ENCODE results near the gene ZNF700. TPM values are rescaled to one million over a fixed set of nuclear protein-coding genes. Genes with fewer than 3 reads are reported as not detected.

ZNF700 gene
- total and polyA plus RNA-seq, 2 donors (not counting 3 experiments of a cell fraction or from before 2014, with no cell fraction given), result 2.3 to 7.9 TPM

DNA sequence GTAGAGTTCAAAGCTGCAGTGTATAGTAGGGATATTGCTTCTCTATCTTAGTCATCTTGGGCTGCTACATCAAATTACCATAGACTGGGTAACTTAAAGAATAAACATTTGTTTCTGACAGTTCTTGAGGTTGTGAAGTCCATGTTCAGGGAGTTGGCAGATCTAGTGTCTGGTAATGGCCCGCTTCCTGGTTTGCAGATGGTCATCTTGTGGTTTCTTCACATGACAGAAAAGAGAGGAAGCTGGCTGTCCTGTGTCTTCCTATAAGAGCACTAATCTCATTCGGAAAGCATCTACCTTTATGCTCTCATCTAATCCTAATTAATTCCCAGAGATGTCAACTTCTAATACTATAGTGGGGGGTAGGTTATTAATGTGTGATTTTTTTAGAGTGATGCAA lies 46.1 kb downstream of the ZNF700 start:
- no peak overlapping the region for H2AFZ ChIP-seq (ENCODE audit: low read depth, low read length)
- dilution Hi-C loops (cut with MboI; ENCODE audit: extremely low pct_ligation_motif_present, low sequenced_read_pairs) (no loop called here), intact Hi-C loops (cut with micrococcal nuclease) (no loop called here)
- H3K9me1 ChIP-seq (replicated peaks; ENCODE audit: control insufficient read depth, extremely low read depth, insufficient read depth, low read length), result no peaks in the 10 kb centered on the region
- no peaks in the 10 kb centered on the region for H3K36me3 ChIP-seq (ENCODE audit: control insufficient read depth in 2 of 2, extremely low read depth in 1 of 2, insufficient read depth in 2 of 2, low read length in 2 of 2)
- no peak for DNase-seq (ENCODE audit: low read depth, low spot score)
- FAIRE-seq, result no peak
- TF ChIP-seq GATA2 (IDR thresholded peaks at IDR 0.05; ENCODE audit: insufficient read depth, insufficient read length, low read depth, low read length) (no peak), JUN (IDR thresholded peaks at IDR 0.05; ENCODE audit: borderline replicate concordance, insufficient read depth, insufficient read length, low read depth) (no peak), EZH2 (IDR thresholded peaks at IDR 0.05; ENCODE audit: borderline replicate concordance, low read depth, low read length, severe bottlenecking) (no peak), MYC (IDR thresholded peaks at IDR 0.05; ENCODE audit: low read depth, low read length) (no peak), POLR2A (IDR thresholded peaks at IDR 0.05; ENCODE audit: low read depth, low read length) (no peak), POLR2AphosphoS5 (IDR thresholded peaks at IDR 0.05; ENCODE audit: insufficient read depth, low read depth, low read length) (no peak), FOS (IDR thresholded peaks at IDR 0.05; ENCODE audit: borderline replicate concordance, insufficient read depth, low read length) (no peak)
- TF ChIP-seq, protein P1, sequence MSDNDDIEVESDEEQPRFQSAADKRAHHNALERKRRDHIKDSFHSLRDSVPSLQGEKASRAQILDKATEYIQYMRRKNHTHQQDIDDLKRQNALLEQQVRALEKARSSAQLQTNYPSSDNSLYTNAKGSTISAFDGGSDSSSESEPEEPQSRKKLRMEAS (IDR thresholded peaks at IDR 0.05; ENCODE audit: insufficient read depth, insufficient read length), result no peak
- TF ChIP-seq, protein P2, sequence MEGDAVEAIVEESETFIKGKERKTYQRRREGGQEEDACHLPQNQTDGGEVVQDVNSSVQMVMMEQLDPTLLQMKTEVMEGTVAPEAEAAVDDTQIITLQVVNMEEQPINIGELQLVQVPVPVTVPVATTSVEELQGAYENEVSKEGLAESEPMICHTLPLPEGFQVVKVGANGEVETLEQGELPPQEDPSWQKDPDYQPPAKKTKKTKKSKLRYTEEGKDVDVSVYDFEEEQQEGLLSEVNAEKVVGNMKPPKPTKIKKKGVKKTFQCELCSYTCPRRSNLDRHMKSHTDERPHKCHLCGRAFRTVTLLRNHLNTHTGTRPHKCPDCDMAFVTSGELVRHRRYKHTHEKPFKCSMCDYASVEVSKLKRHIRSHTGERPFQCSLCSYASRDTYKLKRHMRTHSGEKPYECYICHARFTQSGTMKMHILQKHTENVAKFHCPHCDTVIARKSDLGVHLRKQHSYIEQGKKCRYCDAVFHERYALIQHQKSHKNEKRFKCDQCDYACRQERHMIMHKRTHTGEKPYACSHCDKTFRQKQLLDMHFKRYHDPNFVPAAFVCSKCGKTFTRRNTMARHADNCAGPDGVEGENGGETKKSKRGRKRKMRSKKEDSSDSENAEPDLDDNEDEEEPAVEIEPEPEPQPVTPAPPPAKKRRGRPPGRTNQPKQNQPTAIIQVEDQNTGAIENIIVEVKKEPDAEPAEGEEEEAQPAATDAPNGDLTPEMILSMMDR (IDR thresholded peaks at IDR 0.05; ENCODE audit: extremely low read depth in 1 of 2, insufficient read depth in 1 of 2, low read depth in 1 of 2, low read length in 2 of 2), result no peak
- POLR2A ChIA-PET, result no interaction called here
- H3K9me3 ChIP-seq (replicated peaks; ENCODE audit: control insufficient read depth, insufficient read depth, low read length), result no peaks in the 10 kb centered on the region
- CTCF ChIA-PET, result no interaction called here
- H4K20me1 ChIP-seq (replicated peaks; ENCODE audit: control insufficient read depth, extremely low read depth, insufficient read depth, low read length), result no peaks in the 10 kb centered on the region
- no peaks in the 10 kb centered on the region for H3K27me3 ChIP-seq (ENCODE audit: control insufficient read depth in 2 of 2, insufficient read depth in 2 of 2, low read length in 2 of 2)
- H3K4me2 ChIP-seq (ENCODE audit: insufficient read depth, low read length), result no peak overlapping the region
- H3K4me1 ChIP-seq (ENCODE audit: control insufficient read depth, extremely low read depth, insufficient read depth, low read length), result no peaks in the 10 kb centered on the region
- BruUV-seq (replicated peaks), result no TSS peak
- no peak overlapping the region for H3K27ac ChIP-seq (ENCODE audit: insufficient read depth, low read depth, low read length)
- no peaks in the 10 kb centered on the region for H3K79me2 ChIP-seq (ENCODE audit: control insufficient read depth, insufficient read depth, low read length)
- H3K4me3 ChIP-seq (replicated peaks in 1 of 3; ENCODE audit: insufficient read depth in 1 of 3, low read depth in 1 of 3, low read length in 3 of 3), result no peak overlapping the region
- H3K9ac ChIP-seq (replicated peaks; ENCODE audit: extremely low read depth, insufficient read depth, low read length), result no peak overlapping the region

Data from endothelial cell of umbilical vein (primary cell).